Spleen (tissue), 7 donors: ENCODE measurements around the gene KRTAP5-3.

Experiments
- POLR2A ChIP-seq, 3 donors: fragments of 450-650 bp; IDR thresholded peaks; one replicate each; pipeline ENCODE4 v1.5.1; 2017; ENCODE audit warnings: antibody characterized with exemption in 3 of 3, mild to moderate bottlenecking in 1 of 3
- TF ChIP-seq, protein P1 (sequence below), 11 experiments: fragments of 200-600 bp in 7 of 11; fragments of 450-650 bp in 4 of 11; sonication (generic) in 4 of 11; IDR thresholded peaks in 8 of 11; conservative IDR thresholded peaks in 3 of 11; 1 replicate in 7 of 11; 2 replicates in 4 of 11; pipeline versions ENCODE4 v1.4.0 to v1.8.0; 2016 to 2021; ENCODE audit warnings: antibody characterized with exemption in 11 of 11, inconsistent platforms in 4 of 11, mild to moderate bottlenecking in 1 of 11
- donor health status: DM: no; HTN: no; CAD: no; lungs with moderate emphysema.
- donor health status: DM: no; HTN: no; CAD: no.
- donor health status: DM: no; HTN: no; CAD: no.

DNA sequence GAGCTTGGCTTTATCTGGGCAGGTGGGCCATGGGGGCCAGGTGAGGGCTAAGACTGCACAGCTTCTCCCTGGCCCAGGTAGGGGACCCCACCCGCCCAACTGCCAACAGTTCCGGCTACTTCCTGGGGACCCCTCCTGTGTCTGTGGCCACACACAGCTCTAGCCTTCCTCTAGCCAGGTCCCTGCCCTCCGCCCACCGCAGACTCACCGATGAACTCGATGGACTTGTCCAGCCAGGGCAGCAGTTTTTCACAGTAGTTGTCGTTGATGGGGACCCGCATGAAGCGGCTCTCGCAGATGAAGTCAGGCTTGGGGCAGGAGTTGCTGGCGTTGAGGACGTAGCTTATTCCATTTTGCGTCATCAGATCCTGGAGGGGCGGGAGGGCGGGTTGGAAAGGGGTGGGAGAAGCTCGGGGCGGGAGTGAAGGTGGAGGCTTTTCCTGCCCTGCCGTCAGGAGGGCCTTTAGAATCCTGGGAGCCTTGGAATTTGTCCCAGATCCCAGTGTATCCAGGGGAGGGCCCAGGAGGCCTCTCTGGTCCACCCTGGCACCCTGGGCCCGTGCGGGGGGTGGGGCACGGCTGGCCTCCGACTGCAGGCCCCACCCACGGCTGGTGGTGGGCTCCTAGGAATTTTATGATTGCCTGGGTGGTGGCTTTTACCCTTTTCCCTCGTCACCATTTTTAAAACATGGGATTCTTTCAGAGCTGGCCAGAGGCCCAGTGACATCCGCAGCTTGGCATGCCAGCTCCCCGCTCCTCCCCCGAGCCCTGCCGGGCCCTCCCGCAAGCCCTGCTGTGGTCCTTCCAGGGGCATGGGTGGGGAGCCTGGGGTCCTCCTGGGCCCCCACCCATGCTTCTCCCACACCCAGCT is 50.1 kb downstream of the KRTAP5-3 start:
- TF ChIP-seq, protein P1, sequence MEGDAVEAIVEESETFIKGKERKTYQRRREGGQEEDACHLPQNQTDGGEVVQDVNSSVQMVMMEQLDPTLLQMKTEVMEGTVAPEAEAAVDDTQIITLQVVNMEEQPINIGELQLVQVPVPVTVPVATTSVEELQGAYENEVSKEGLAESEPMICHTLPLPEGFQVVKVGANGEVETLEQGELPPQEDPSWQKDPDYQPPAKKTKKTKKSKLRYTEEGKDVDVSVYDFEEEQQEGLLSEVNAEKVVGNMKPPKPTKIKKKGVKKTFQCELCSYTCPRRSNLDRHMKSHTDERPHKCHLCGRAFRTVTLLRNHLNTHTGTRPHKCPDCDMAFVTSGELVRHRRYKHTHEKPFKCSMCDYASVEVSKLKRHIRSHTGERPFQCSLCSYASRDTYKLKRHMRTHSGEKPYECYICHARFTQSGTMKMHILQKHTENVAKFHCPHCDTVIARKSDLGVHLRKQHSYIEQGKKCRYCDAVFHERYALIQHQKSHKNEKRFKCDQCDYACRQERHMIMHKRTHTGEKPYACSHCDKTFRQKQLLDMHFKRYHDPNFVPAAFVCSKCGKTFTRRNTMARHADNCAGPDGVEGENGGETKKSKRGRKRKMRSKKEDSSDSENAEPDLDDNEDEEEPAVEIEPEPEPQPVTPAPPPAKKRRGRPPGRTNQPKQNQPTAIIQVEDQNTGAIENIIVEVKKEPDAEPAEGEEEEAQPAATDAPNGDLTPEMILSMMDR (IDR thresholded peaks at IDR 0.05 in 8 of 11, conservative IDR thresholded peaks at IDR 0.05 in 3 of 11): no peak
- TF ChIP-seq POLR2A (IDR thresholded peaks at IDR 0.05): no peak
